Peyer's patch (tissue), 4 donors: ENCODE results near the gene VPS39.

ENCODE experiments used
- CTCF ChIP-seq, 6 experiments: fragments of 450-650 bp in 4 of 6; fragments of 200-600 bp in 2 of 6; sonication (generic) in 1 of 6; IDR thresholded peaks; one replicate each; pipeline ENCODE4 v1.5.1; 2017 to 2019; ENCODE audit warnings: antibody characterized with exemption in 6 of 6, mild to moderate bottlenecking in 3 of 6, moderate library complexity in 1 of 6
- POLR2A ChIP-seq, 2 donors: fragments of 450-650 bp; IDR thresholded peaks; one replicate each; pipeline ENCODE4 v1.5.1; 2017; ENCODE audit warnings: antibody characterized with exemption in 2 of 2, mild to moderate bottlenecking in 2 of 2, moderate library complexity in 2 of 2

- TF ChIP-seq CTCF (IDR thresholded peaks at IDR 0.05) (no peak), POLR2A (IDR thresholded peaks at IDR 0.05) (no peak)
Observed at GRCh38 chr15:42218953-42219592, 11.0 kb upstream of the VPS39 start.
